Activated T-cell treated with anti-CD3 and anti-CD28 coated beads, Interleukin-2, amount 50 U/mL, for 24 hours (primary cell): ENCODE data around the gene DAB1.

Experiments used
- DNase-seq: peaks from one replicate; pipeline ENCODE4 v3.0.0-alpha.2; 2020
- H3K27ac Mint-ChIP-seq: 2 replicates; pipeline ENCODE4 v1.8.0; 2020; ENCODE audit warnings: mild to moderate bottlenecking, mixed read lengths
- H3K27me3 Mint-ChIP-seq: 2 replicates; pipeline ENCODE4 v1.8.0; 2020; ENCODE audit warnings: mixed read lengths
- H3K36me3 Mint-ChIP-seq: 2 replicates; pipeline ENCODE4 v1.8.0; 2020; ENCODE audit warnings: low read depth, mixed read lengths
- H3K4me1 Mint-ChIP-seq: 2 replicates; pipeline ENCODE4 v1.8.0; 2020; ENCODE audit warnings: low read depth, mixed read lengths
- H3K4me3 Mint-ChIP-seq: 2 replicates; pipeline ENCODE4 v1.8.0; 2020; ENCODE audit warnings: mild to moderate bottlenecking, moderate library complexity, mixed read lengths
- H3K9me3 Mint-ChIP-seq: 2 replicates; pipeline ENCODE4 v1.8.0; 2020; ENCODE audit warnings: mixed read lengths

Gene DAB1

GRCh38 chr1:57010511-57010910 lies 413.3 kb downstream of the DAB1 start:
- H3K9me3 Mint-ChIP-seq: no peaks in the 10 kb centered on the region
- no peaks in the 10 kb centered on the region for H3K27me3 Mint-ChIP-seq

DNA sequence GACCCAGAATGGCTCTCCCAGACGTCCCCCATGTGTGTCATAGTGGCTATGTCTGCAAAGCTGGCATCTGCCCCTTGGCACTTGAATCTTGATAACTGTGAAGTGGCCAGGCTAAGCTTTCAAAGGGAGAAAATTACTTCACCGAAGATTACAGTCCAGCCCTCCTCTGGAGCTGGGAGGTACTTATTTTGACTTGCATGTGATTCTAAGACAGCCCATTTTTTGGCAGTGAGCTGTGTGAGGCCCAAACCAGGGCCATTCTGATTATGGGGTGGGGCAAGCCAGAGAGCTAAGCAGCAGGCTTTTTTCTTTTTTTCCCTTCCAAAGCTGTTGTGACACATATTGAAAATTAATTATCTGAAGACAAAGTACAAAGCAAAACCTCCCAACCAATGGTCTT lies 415.9 kb downstream of the DAB1 start:
- Mint-ChIP-seq H3K36me3 (no peaks in the 10 kb centered on the region), H3K27ac (no peak overlapping the region), H3K27me3 (no peaks in the 10 kb centered on the region), H3K4me3 (no peak overlapping the region), H3K9me3 (no peaks in the 10 kb centered on the region), H3K4me1 (no peaks in the 10 kb centered on the region)
- DNase-seq: no peak

More at GRCh38 chr1:57010511-57010910, 413.3 kb downstream of the DAB1 start:
- Mint-ChIP-seq H3K4me3 (no peak overlapping the region), H3K27ac (no peak overlapping the region), H3K4me1 (no peaks in the 10 kb centered on the region), H3K36me3 (no peaks in the 10 kb centered on the region)
- DNase-seq: no peak

DNA sequence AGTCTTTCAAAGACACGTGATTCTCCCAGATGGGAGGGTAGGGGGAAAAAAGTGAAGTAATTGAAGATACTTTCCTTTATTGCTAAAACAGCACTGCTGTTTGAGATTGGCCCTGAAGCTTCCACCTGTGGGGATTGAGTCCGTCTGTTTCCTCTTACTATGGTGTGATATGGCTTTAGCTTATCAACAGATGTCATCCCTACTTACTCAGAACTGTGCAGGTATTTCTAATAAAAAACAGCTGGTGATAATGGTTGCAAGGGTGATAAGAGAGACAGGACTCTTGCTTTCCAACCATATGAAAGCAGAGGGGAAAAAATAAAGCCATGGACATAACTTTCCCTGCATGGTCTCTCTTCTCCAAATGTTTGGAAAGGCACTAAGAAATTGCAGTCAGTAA lies 416.4 kb downstream of the DAB1 start:
- no peaks in the 10 kb centered on the region for H3K36me3 Mint-ChIP-seq
- no peak overlapping the region for H3K27ac Mint-ChIP-seq
- H3K4me1 Mint-ChIP-seq: no peaks in the 10 kb centered on the region
- H3K4me3 Mint-ChIP-seq: no peak overlapping the region
- DNase-seq: no peak
- H3K9me3 Mint-ChIP-seq: no peaks in the 10 kb centered on the region
- H3K27me3 Mint-ChIP-seq: no peaks in the 10 kb centered on the region

GRCh38 chr1:57003398-57004139 lies 420.3 kb downstream of the DAB1 start:
- Mint-ChIP-seq H3K4me1 (no peaks in the 10 kb centered on the region), H3K27ac (no peak overlapping the region), H3K27me3 (no peaks in the 10 kb centered on the region), H3K9me3 (no peaks in the 10 kb centered on the region), H3K36me3 (no peaks in the 10 kb centered on the region), H3K4me3 (no peak overlapping the region)
- DNase-seq: no peak

DNA sequence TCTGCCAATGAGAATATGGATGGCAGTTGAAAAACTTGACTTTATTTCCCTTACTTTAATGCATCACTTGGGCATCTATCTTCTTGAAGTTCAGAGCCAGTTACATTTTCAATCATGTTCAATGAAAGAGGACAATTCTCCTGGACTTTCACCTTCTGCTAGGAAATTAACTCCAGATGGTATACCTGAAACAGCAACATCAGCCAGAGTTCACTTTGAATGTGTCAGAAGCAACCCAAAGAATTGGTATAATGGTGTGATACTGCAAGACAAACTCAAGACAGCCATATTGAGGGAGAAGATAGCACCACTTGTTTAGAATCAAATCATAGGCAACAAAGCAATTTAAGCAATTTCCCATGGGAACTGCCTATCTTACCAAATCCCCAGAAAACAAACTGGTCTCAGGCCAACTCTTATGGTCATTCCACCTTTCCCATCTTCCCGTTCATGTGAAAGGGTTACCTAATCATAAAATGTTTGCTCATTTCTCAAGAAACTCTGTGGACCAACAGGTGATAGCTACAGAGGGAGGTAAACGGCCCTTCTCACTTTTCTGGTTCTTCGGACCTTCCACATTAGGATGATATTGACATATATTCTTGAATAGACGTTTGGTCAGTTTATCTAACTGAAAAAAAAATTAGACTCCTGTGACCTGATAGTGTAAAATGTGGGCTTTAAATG lies 428.3 kb downstream of the DAB1 start:
- Mint-ChIP-seq H3K4me3 (no peak overlapping the region), H3K27me3 (peaks cover 1% of the 10 kb centered on the region), H3K27ac (no peak overlapping the region)

DNA sequence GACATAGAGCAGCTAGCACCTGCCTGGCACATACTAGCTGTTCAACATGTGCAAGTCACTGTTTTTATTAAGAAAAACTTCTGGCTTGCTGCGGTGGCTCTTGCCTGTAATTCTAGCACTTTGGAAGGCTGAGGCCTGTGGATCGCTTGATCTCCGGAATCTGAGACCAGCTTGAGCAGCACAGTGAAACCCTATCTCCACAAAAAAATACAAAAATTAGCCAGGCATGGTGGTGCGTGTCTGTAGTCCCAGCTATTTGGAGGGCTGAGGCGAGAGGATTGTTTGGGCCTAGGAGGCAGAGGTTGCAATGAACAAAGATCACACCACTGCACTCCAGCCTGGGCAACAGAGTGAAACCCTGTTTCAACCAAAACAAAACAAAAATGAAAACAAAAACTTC lies 430.4 kb downstream of the DAB1 start:
- H3K36me3 Mint-ChIP-seq: no peaks in the 10 kb centered on the region
- H3K27me3 Mint-ChIP-seq: peaks cover 2% of the 10 kb centered on the region
- no peak overlapping the region for H3K27ac Mint-ChIP-seq
- no peak for DNase-seq
- no peak overlapping the region for H3K4me3 Mint-ChIP-seq
- H3K4me1 Mint-ChIP-seq: no peaks in the 10 kb centered on the region
- no peaks in the 10 kb centered on the region for H3K9me3 Mint-ChIP-seq

More for the DNA sequence above, 428.3 kb downstream of the DAB1 start:
- DNase-seq: no peak
- no peaks in the 10 kb centered on the region for H3K4me1 Mint-ChIP-seq
- H3K9me3 Mint-ChIP-seq: no peaks in the 10 kb centered on the region
- no peaks in the 10 kb centered on the region for H3K36me3 Mint-ChIP-seq

GRCh38 chr1:56992318-56993125 lies 431.3 kb downstream of the DAB1 start:
- DNase-seq: no peak
- H3K4me3 Mint-ChIP-seq: no peak overlapping the region
- H3K9me3 Mint-ChIP-seq: no peaks in the 10 kb centered on the region
- H3K4me1 Mint-ChIP-seq: no peaks in the 10 kb centered on the region
- H3K36me3 Mint-ChIP-seq: no peaks in the 10 kb centered on the region
- H3K27me3 Mint-ChIP-seq: peaks cover 2% of the 10 kb centered on the region
- no peak overlapping the region for H3K27ac Mint-ChIP-seq

DNA sequence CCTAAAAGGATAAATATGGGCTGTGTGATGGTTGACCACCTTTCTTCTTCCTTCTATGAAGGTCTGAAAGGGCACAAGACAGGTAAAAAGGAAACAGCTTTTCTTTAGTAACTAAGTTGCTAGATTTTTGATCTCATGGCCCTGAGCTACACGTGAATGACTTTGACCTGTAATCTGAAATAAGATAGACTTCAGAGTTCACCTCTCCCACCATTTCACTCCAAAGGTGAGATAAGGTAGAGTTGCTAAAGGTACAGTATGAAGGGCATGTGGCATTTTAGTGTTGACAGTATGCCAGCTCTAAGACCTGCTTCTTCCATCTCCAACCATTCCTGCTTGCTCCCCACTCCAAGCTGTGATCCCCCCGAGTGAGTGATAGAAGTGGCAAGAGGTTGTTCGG lies 432.3 kb downstream of the DAB1 start:
- H3K27me3 Mint-ChIP-seq: peaks cover 2% of the 10 kb centered on the region
- H3K36me3 Mint-ChIP-seq: no peaks in the 10 kb centered on the region
- no peak overlapping the region for H3K27ac Mint-ChIP-seq
- H3K9me3 Mint-ChIP-seq: no peaks in the 10 kb centered on the region
- DNase-seq: no peak
- H3K4me3 Mint-ChIP-seq: no peak overlapping the region
- no peaks in the 10 kb centered on the region for H3K4me1 Mint-ChIP-seq

GRCh38 chr1:56986397-56986796 lies 437.5 kb downstream of the DAB1 start:
- no peaks in the 10 kb centered on the region for H3K36me3 Mint-ChIP-seq
- no peak overlapping the region for H3K4me3 Mint-ChIP-seq
- no peak overlapping the region for H3K27ac Mint-ChIP-seq
- no peaks in the 10 kb centered on the region for H3K4me1 Mint-ChIP-seq
- DNase-seq: no peak
- no peaks in the 10 kb centered on the region for H3K9me3 Mint-ChIP-seq
- peaks cover 4% of the 10 kb centered on the region for H3K27me3 Mint-ChIP-seq

- no peak for DNase-seq
- no peaks in the 10 kb centered on the region for H3K9me3 Mint-ChIP-seq
- H3K4me1 Mint-ChIP-seq: no peaks in the 10 kb centered on the region
- H3K4me3 Mint-ChIP-seq: no peak overlapping the region
- peaks cover 4% of the 10 kb centered on the region for H3K27me3 Mint-ChIP-seq
- no peaks in the 10 kb centered on the region for H3K36me3 Mint-ChIP-seq
- no peak overlapping the region for H3K27ac Mint-ChIP-seq
These were observed 438.0 kb downstream of the DAB1 start for GRCh38 chr1:56985857-56986256.

GRCh38 chr1:56983484-56983883 lies 440.4 kb downstream of the DAB1 start:
- no peak for DNase-seq
- Mint-ChIP-seq H3K9me3 (no peaks in the 10 kb centered on the region), H3K27ac (no peak overlapping the region), H3K4me1 (no peaks in the 10 kb centered on the region), H3K36me3 (no peaks in the 10 kb centered on the region), H3K27me3 (peaks cover 5% of the 10 kb centered on the region), H3K4me3 (no peak overlapping the region)

GRCh38 chr1:56979986-56980755 lies 443.7 kb downstream of the DAB1 start:
- Mint-ChIP-seq H3K36me3 (no peaks in the 10 kb centered on the region), H3K27me3 (peaks cover 5% of the 10 kb centered on the region), H3K4me3 (no peak overlapping the region), H3K4me1 (no peaks in the 10 kb centered on the region), H3K9me3 (no peaks in the 10 kb centered on the region), H3K27ac (no peak overlapping the region)
- DNase-seq: no peak

- no peak overlapping the region for H3K27ac Mint-ChIP-seq
- no peaks in the 10 kb centered on the region for H3K4me1 Mint-ChIP-seq
- H3K9me3 Mint-ChIP-seq: no peaks in the 10 kb centered on the region
- no peak overlapping the region for H3K4me3 Mint-ChIP-seq
- peaks cover 3% of the 10 kb centered on the region for H3K27me3 Mint-ChIP-seq
- no peak for DNase-seq
- no peaks in the 10 kb centered on the region for H3K36me3 Mint-ChIP-seq
These were observed 445.0 kb downstream of the DAB1 start for GRCh38 chr1:56978819-56979218.

GRCh38 chr1:56977910-56978309 lies 445.9 kb downstream of the DAB1 start:
- Mint-ChIP-seq H3K9me3 (no peaks in the 10 kb centered on the region), H3K27me3 (peaks cover 3% of the 10 kb centered on the region), H3K4me1 (no peaks in the 10 kb centered on the region), H3K27ac (no peak overlapping the region), H3K36me3 (no peaks in the 10 kb centered on the region), H3K4me3 (no peak overlapping the region)
- no peak for DNase-seq
